Measurements from ENCODE around the gene ORC6.

DNA sequence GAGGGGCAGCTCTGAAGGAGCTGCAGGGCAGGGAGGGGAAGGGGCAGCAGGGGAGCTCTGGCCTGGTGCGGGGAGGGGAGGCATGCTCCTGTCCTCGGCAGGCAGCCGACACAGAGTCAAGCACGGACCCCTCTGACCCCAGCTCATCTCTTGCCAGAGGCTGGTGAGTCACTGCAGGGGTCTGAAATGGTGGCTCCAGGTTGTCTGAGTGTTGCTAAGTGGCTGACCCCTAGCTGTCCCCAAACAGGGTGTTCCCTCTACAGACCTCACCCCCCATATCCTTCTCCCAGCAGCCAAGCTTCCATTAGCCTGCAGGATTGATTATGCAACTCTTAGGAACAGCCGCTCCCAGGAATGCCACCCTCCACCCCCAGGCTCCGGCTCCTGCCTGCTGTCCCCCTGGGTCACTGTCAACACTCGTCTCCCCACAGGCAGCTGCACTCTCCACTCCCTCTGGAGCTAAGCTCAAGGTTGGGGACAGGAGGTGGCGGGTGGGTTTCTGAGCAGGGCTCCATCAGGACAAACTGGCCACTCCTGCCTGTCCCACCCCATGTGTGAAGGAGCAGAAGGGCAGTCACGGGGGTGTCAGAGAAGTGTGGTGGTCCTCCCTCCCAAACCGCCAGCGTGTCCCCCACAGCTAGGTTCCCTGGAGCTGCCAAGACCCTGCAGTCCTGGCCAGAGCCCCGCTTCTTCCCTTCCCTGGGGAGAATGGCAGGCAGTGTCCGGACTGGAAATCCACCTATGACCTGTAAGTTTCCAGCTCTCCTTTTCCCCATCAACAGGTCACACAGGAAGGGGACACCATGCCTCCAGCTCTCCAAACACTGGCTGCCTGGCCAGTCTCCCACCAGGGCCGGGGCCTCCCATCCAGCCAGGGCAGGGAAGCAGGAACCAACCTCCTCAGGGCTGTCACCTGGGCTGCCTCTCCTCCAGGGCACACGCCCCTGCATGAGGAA, 57.6 kb downstream of the ORC6 start:
- TF ChIP-seq, protein P1, sequence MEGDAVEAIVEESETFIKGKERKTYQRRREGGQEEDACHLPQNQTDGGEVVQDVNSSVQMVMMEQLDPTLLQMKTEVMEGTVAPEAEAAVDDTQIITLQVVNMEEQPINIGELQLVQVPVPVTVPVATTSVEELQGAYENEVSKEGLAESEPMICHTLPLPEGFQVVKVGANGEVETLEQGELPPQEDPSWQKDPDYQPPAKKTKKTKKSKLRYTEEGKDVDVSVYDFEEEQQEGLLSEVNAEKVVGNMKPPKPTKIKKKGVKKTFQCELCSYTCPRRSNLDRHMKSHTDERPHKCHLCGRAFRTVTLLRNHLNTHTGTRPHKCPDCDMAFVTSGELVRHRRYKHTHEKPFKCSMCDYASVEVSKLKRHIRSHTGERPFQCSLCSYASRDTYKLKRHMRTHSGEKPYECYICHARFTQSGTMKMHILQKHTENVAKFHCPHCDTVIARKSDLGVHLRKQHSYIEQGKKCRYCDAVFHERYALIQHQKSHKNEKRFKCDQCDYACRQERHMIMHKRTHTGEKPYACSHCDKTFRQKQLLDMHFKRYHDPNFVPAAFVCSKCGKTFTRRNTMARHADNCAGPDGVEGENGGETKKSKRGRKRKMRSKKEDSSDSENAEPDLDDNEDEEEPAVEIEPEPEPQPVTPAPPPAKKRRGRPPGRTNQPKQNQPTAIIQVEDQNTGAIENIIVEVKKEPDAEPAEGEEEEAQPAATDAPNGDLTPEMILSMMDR (IDR thresholded peaks at IDR 0.05): no peak
- TF ChIP-seq EZH2phosphoT487 (IDR thresholded peaks at IDR 0.05): no peak

Measured in neural progenitor cell (in vitro differentiated cells).